HepG2 (cell line): ENCODE data around the gene DCLK1. TPM values are rescaled to one million over a fixed set of nuclear protein-coding genes. Genes with fewer than 3 reads are reported as not detected.

Source experiments
- ATAC-seq: fragments of 200-7000 bp; cut with Tn5 transposase; 3 replicates; pipeline ENCODE4 v1.9.1; 2020; ENCODE audit warnings: mild to moderate bottlenecking, moderate library complexity
- BruUV-seq: library from RNA; stranded (reverse); fragments of 400-500 nt; replicated peaks from 2 replicates; lab custom pipeline; 2021; lab: Mats Ljungman, UMichigan
- CTCF ChIA-PET: fragments of 300-600 bp; formaldehyde crosslinking; extraction: SDS; loops from one replicate; lab custom pipeline; 2021; ENCODE audit warnings: low total read pairs, inconsistent platforms, low intra/inter-chr PET ratio; lab: Yijun Ruan, JAX
- POLR2A ChIA-PET: fragments of 350-600 bp; sonication (Branson Sonifier 250); formaldehyde crosslinking; loops from one replicate; lab custom pipeline; 2020; ENCODE audit warnings: antibody characterized with exemption, inconsistent platforms; lab: Yijun Ruan, JAX
- DNase-seq: peaks from one replicate; pipeline ENCODE4 v3.0.0-alpha.2; 2015; ENCODE audit warnings: low spot score
- FAIRE-seq: peaks from 3 replicates; lab custom pipeline; 2011; peaks lifted over from hg19 to GRCh38; lab: Jason Lieb, UNC
- H2AFZ ChIP-seq: one replicate; pipeline ENCODE4 v1.6.1; 2011; ENCODE audit warnings: low read length, inconsistent platforms
- H3K27ac ChIP-seq: fragments of 300-600 bp; 3 replicates; pipeline ENCODE4 v1.8.0; 2011; ENCODE audit warnings: mixed run types, mild to moderate bottlenecking, mixed read lengths, low read length, inconsistent platforms; ENCODE audit not compliant: insufficient read depth; ENCODE audit errors: extremely low read length
- H3K27me3 ChIP-seq, 2 experiments: fragments of 200-600 bp in 1 of 2; 2 replicates in 1 of 2; 3 replicates in 1 of 2; pipeline versions ENCODE4 v1.6.0 to v1.8.0; 2011; ENCODE audit warnings: low read length in 2 of 2, mild to moderate bottlenecking in 2 of 2, moderate library complexity in 2 of 2, inconsistent platforms in 1 of 2; ENCODE audit not compliant: insufficient read depth in 2 of 2, control insufficient read depth in 1 of 2
- H3K36me3 ChIP-seq, 2 experiments: fragments of 200-600 bp in 1 of 2; replicated peaks in 1 of 2; 2 replicates in 1 of 2; 3 replicates in 1 of 2; pipeline versions ENCODE4 v1.5.1 to v1.8.0; 2011; ENCODE audit warnings: low read length in 2 of 2, inconsistent platforms in 1 of 2; ENCODE audit not compliant: insufficient read depth in 2 of 2, control insufficient read depth in 1 of 2
- H3K4me1 ChIP-seq: 2 replicates; pipeline ENCODE4 v1.5.1; 2012; ENCODE audit warnings: low read length, inconsistent platforms; ENCODE audit not compliant: insufficient read depth
- H3K4me2 ChIP-seq: 2 replicates; pipeline ENCODE4 v1.6.0; 2011; ENCODE audit warnings: low read depth, low read length, inconsistent platforms
- H3K4me3 ChIP-seq, 3 experiments: fragments of 200-600 bp in 1 of 3; sonication (generic), shearing (Covaris generic) in 1 of 3; replicated peaks in 1 of 3; 2 replicates each; pipeline ENCODE4 v1.5.1; 2011 to 2016; ENCODE audit warnings: low read length in 3 of 3, inconsistent platforms in 2 of 3, low read depth in 2 of 3, mild to moderate bottlenecking in 2 of 3, control low read depth in 1 of 3, mixed read lengths in 1 of 3; ENCODE audit not compliant: insufficient read depth in 1 of 3
- H3K79me2 ChIP-seq: one replicate; pipeline ENCODE4 v1.6.1; 2011; ENCODE audit warnings: low read length, inconsistent platforms; ENCODE audit not compliant: insufficient read depth
- H3K9ac ChIP-seq: 2 replicates; pipeline ENCODE4 v1.6.0; 2011; ENCODE audit warnings: mild to moderate bottlenecking, low read depth, low read length, inconsistent platforms; ENCODE audit not compliant: insufficient read depth
- H3K9me3 ChIP-seq: 2 replicates; pipeline ENCODE4 v1.5.1; 2012; ENCODE audit warnings: mild to moderate bottlenecking, low read length
- H4K20me1 ChIP-seq: 2 replicates; pipeline ENCODE4 v1.6.0; 2011; ENCODE audit warnings: inconsistent platforms, mild to moderate bottlenecking, low read length, moderate library complexity; ENCODE audit not compliant: insufficient read depth
- MEIS1 ChIP-seq: sonication (generic); formaldehyde crosslinking; IDR thresholded peaks from 2 replicates; pipeline ENCODE4 v1.9.0; 2021; ENCODE audit warnings: mild to moderate bottlenecking, missing genetic modification reagents, moderate library complexity, borderline replicate concordance
- MLXIP ChIP-seq: sonication (generic); formaldehyde crosslinking; IDR thresholded peaks from 2 replicates; pipeline ENCODE4 v1.9.0; 2021; ENCODE audit warnings: missing genetic modification reagents, borderline replicate concordance
- SIN3A ChIP-seq: IDR thresholded peaks from 2 replicates; pipeline ENCODE4 v1.6.1; 2011; ENCODE audit warnings: low read depth, mild to moderate bottlenecking, control low read depth, low read length, borderline replicate concordance
- SRSF1 ChIP-seq: fragments of 200-400 bp; formaldehyde crosslinking; optimal IDR thresholded peaks from 2 replicates; pipeline ENCODE3; 2017; ENCODE audit warnings: mild to moderate bottlenecking, low read depth, low read length, moderate library complexity
- ZFP36L2 ChIP-seq: sonication (generic); formaldehyde crosslinking; IDR thresholded peaks from 2 replicates; pipeline ENCODE4 v1.4.0; 2020; ENCODE audit warnings: missing genetic modification reagents
- ZNF10 ChIP-seq: sonication (generic); formaldehyde crosslinking; IDR thresholded peaks from 2 replicates; pipeline ENCODE4 v1.4.0; 2020; ENCODE audit warnings: mild to moderate bottlenecking, low read depth, missing genetic modification reagents, borderline replicate concordance
- ZNF18 ChIP-seq: sonication (generic); formaldehyde crosslinking; IDR thresholded peaks from 2 replicates; pipeline ENCODE4 v1.8.0; 2022; ENCODE audit warnings: mild to moderate bottlenecking, missing genetic modification reagents; ENCODE audit not compliant: insufficient replicate concordance
- ZNF207 ChIP-seq: fragments of 450-650 bp; IDR thresholded peaks from 2 replicates; pipeline ENCODE4 v1.6.1; 2016; ENCODE audit warnings: antibody characterized with exemption, borderline replicate concordance
- ZNF75D ChIP-seq: sonication (generic); formaldehyde crosslinking; IDR thresholded peaks from 2 replicates; pipeline ENCODE4 v1.8.1; 2023; ENCODE audit warnings: missing genetic modification reagents, mild to moderate bottlenecking, borderline replicate concordance
- WGBS: methylation state at CpG from one replicate; pipeline ENCODE4 v1.1.6; 2017; ENCODE audit warnings: low lambda C conversion rate; 5-methylcytosine and 5-hydroxymethylcytosine counted together
- in situ Hi-C: cut with HindIII; loops from 2 replicates; pipeline ENCODE4 v1.10.0; 2017; ENCODE audit warnings: low pct_unique_long_range_greater_than_20kb; ENCODE audit not compliant: extremely low pct_ligation_motif_present
- intact Hi-C: fragments of 100-400 bp; cut with micrococcal nuclease; formaldehyde crosslinking; loops from one replicate; pipeline ENCODE4 v1.10.0; 2022; ENCODE audit not compliant: unreplicated experiment
- polyA plus RNA-seq, 8 experiments: library from polyadenylated mRNA; depleted of rRNA in 3 of 8; stranded (reverse) in 7 of 8; unstranded in 1 of 8; fragments of >200 nt; fragmentation: Illumina TruSeq in 4 of 8; extraction: Trizol in 4 of 8; gene quantifications; 2 replicates each; pipeline versions ENCODE4 v1.2.1 to v1.2.3, GENCODE V29; 2011 to 2016; ENCODE audit warnings: low read depth in 4 of 8, missing spikeins in 1 of 8, mixed read lengths in 1 of 8; ENCODE audit not compliant: insufficient read depth in 1 of 8
- total RNA-seq, 5 experiments: library from RNA; depleted of rRNA; stranded (reverse); fragments of >200 nt; fragmentation: Illumina TruSeq; extraction: Trizol; gene quantifications; 2 replicates each; pipeline ENCODE4 v1.2.3, GENCODE V29; 2016; ENCODE audit warnings: low read depth in 1 of 5
- TF ChIP-seq, protein P1 (sequence below): sonication (generic); formaldehyde crosslinking; IDR thresholded peaks from 2 replicates; pipeline ENCODE4 v1.5.0; 2020; ENCODE audit warnings: mild to moderate bottlenecking, missing genetic modification reagents
- TF ChIP-seq, protein P2 (sequence below): sonication (generic); formaldehyde crosslinking; IDR thresholded peaks from 2 replicates; pipeline ENCODE4 v1.5.1; 2020; ENCODE audit warnings: mild to moderate bottlenecking, moderate library complexity, missing genetic modification reagents

The DCLK1 gene
- total and polyA plus RNA-seq, 2 of the 13 experiments (the other 11 are each of a cell fraction or from before 2014, with no cell fraction given): not detected

DNA sequence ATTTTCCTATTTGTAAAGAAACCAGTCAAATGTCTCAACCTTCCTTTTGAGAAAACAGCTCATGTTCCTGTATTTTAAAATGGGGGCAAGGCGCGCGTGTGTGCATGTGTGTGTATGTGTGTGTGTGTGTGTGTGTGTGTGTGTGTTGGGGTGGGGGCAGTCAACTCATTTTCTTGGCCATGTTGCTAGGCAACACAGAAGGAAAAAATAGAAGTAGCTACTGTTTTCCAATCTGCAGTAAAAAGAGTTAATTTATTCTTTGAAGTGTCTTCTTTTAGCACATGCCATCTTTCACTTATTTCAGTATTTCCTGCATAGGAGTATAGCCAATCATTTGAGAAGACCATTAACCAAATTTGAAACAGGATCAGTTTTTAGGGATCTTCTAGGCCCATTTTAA lies 279.3 kb downstream of the DCLK1 start (continued):
- TF ChIP-seq, protein P1, sequence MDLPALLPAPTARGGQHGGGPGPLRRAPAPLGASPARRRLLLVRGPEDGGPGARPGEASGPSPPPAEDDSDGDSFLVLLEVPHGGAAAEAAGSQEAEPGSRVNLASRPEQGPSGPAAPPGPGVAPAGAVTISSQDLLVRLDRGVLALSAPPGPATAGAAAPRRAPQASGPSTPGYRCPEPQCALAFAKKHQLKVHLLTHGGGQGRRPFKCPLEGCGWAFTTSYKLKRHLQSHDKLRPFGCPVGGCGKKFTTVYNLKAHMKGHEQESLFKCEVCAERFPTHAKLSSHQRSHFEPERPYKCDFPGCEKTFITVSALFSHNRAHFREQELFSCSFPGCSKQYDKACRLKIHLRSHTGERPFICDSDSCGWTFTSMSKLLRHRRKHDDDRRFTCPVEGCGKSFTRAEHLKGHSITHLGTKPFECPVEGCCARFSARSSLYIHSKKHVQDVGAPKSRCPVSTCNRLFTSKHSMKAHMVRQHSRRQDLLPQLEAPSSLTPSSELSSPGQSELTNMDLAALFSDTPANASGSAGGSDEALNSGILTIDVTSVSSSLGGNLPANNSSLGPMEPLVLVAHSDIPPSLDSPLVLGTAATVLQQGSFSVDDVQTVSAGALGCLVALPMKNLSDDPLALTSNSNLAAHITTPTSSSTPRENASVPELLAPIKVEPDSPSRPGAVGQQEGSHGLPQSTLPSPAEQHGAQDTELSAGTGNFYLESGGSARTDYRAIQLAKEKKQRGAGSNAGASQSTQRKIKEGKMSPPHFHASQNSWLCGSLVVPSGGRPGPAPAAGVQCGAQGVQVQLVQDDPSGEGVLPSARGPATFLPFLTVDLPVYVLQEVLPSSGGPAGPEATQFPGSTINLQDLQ (CRISPR knock-in tag): no peak

- no peak overlapping the region for H3K4me3 ChIP-seq
- H3K4me1 ChIP-seq: no peaks in the 10 kb centered on the region
- H3K4me2 ChIP-seq: no peak overlapping the region
- ChIA-PET CTCF (no interaction called here), POLR2A (no interaction called here)
- H4K20me1 ChIP-seq: no peaks in the 10 kb centered on the region
- intact Hi-C loops (loop anchor here (10.0 kb wide), 1 partner anchor 613 kb away; no protein-coding TSS in a partner anchor), in situ Hi-C loops (no loop called here)
- peaks cover 0 to 13% of the 10 kb centered on the region in 2 experiments; a peak in 1 of 5 replicates for H3K27me3 ChIP-seq
- no TSS peak for BruUV-seq
- H3K9ac ChIP-seq: no peak overlapping the region
- H3K36me3 ChIP-seq: no peaks in the 10 kb centered on the region
- H3K9me3 ChIP-seq: no peaks in the 10 kb centered on the region
- no peak for FAIRE-seq
- 2% methylated on average over 5 of the region's 5 CpGs for WGBS
- DNase-seq: no peak
- no peak overlapping the region for H2AFZ ChIP-seq
- H3K27ac ChIP-seq: no peak overlapping the region
- H3K79me2 ChIP-seq: no peaks in the 10 kb centered on the region
- no peak for ATAC-seq
- no peak for TF ChIP-seq MLXIP
- no peak for TF ChIP-seq SRSF1
- TF ChIP-seq MEIS1 (CRISPR knock-in tag): no peak
- TF ChIP-seq, protein P2, sequence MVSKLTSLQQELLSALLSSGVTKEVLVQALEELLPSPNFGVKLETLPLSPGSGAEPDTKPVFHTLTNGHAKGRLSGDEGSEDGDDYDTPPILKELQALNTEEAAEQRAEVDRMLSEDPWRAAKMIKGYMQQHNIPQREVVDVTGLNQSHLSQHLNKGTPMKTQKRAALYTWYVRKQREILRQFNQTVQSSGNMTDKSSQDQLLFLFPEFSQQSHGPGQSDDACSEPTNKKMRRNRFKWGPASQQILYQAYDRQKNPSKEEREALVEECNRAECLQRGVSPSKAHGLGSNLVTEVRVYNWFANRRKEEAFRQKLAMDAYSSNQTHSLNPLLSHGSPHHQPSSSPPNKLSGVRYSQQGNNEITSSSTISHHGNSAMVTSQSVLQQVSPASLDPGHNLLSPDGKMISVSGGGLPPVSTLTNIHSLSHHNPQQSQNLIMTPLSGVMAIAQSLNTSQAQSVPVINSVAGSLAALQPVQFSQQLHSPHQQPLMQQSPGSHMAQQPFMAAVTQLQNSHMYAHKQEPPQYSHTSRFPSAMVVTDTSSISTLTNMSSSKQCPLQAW (CRISPR knock-in tag): no peak
- TF ChIP-seq ZNF10: no peak
- TF ChIP-seq ZNF207: no peak
- no peak for TF ChIP-seq ZNF18 (CRISPR knock-in tag)
- TF ChIP-seq ZFP36L2: no peak
- no peak for TF ChIP-seq SIN3A
- no peak for TF ChIP-seq ZNF75D (CRISPR knock-in tag)
Observed at GRCh38 chr13:35851356-35851755, 279.8 kb downstream of the DCLK1 start.
